HG03571 (cell line): ENCODE results near the gene MCF2L.

Experiments used
- ATAC-seq: cut with Tn5 transposase; IDR thresholded peaks from one replicate; pipeline ENCODE4 v1.9.1; 2021; ENCODE audit not compliant: unreplicated experiment

The MCF2L gene

GRCh38 chr13:112995395-112996191 is 26.6 kb downstream of the MCF2L start:
- no peak for ATAC-seq

GRCh38 chr13:112996671-112997091 is 27.7 kb downstream of the MCF2L start:
- no peak for ATAC-seq

GRCh38 chr13:112997188-112998130 is 28.4 kb downstream of the MCF2L start:
- ATAC-seq, result no peak

- no peak for ATAC-seq
Observed at GRCh38 chr13:112998521-112999280, 29.7 kb downstream of the MCF2L start.

GRCh38 chr13:112999414-113000177 is 30.6 kb downstream of the MCF2L start:
- no peak for ATAC-seq

- ATAC-seq, result no peak
Observed at GRCh38 chr13:113000575-113000974, 31.6 kb downstream of the MCF2L start.

GRCh38 chr13:113001241-113002140 is 32.5 kb downstream of the MCF2L start:
- ATAC-seq, result no peak

- no peak for ATAC-seq
Observed at GRCh38 chr13:113002206-113002912, 33.3 kb downstream of the MCF2L start.

GRCh38 chr13:113002913-113003290 is 33.9 kb downstream of the MCF2L start:
- no peak for ATAC-seq

GRCh38 chr13:113004126-113004525 is 35.1 kb downstream of the MCF2L start:
- ATAC-seq, result no peak

GRCh38 chr13:113005076-113005865 is 36.3 kb downstream of the MCF2L start:
- ATAC-seq, result no peak

GRCh38 chr13:113005997-113006396 is 37.0 kb downstream of the MCF2L start:
- ATAC-seq, result no peak

- ATAC-seq, result no peak
Observed at GRCh38 chr13:113006660-113007059, 37.6 kb downstream of the MCF2L start.

- ATAC-seq, result no peak
Observed at GRCh38 chr13:113008851-113009250, 39.8 kb downstream of the MCF2L start.

GRCh38 chr13:113009743-113010509 is 40.9 kb downstream of the MCF2L start:
- no peak for ATAC-seq

- ATAC-seq, result no peak
Observed at GRCh38 chr13:113010510-113010865, 41.5 kb downstream of the MCF2L start.

- no peak for ATAC-seq
Observed at GRCh38 chr13:113013303-113013702, 44.3 kb downstream of the MCF2L start.
